GM19351 (cell line): ENCODE measurements around the gene CMPK2.

ENCODE experiments used
- ATAC-seq: cut with Tn5 transposase; IDR thresholded peaks from one replicate; pipeline ENCODE4 v1.9.1; 2021; ENCODE audit warnings: mild to moderate bottlenecking, moderate library complexity; ENCODE audit not compliant: unreplicated experiment

The CMPK2 gene

DNA sequence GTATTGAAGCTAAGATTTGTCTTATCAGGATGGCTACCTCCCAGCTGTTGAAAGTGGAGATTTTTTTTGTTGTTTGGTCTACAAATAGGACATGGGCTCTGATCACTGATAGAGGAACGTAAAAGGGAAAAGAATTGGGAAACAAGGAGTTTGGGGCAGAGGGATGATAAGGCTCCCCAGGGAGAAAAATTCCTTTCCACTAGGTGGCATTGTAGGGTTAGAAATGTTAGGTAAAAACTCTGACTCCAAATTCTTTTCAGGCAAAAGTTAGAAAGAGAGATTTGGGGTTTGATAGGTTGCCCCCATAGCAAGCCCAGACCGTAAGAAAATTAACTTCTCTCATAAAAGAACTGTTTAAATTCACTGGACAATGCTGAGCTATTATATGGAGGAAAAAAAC, 19.8 kb downstream of the CMPK2 start:
- ATAC-seq, result no peak

DNA sequence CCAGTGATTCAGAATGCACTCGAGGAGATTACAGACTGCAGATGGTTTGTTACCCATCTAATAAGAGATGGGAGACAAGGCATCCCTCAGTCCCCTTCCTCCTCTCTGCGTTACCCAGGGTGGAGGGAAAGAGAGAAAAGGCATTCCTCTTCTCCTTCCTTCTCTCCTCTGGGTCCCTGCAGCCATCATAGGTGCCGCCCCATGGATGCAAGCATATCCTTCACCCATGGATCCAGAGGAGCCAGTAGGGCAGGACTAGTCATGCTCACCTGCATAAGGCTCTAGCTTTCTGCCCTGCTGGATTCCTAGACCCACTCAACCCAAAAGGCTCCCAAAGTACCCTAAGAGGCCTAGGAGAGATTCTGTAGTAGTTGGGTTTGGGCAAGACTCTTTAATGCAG, 20.4 kb downstream of the CMPK2 start:
- ATAC-seq, result no peak

DNA sequence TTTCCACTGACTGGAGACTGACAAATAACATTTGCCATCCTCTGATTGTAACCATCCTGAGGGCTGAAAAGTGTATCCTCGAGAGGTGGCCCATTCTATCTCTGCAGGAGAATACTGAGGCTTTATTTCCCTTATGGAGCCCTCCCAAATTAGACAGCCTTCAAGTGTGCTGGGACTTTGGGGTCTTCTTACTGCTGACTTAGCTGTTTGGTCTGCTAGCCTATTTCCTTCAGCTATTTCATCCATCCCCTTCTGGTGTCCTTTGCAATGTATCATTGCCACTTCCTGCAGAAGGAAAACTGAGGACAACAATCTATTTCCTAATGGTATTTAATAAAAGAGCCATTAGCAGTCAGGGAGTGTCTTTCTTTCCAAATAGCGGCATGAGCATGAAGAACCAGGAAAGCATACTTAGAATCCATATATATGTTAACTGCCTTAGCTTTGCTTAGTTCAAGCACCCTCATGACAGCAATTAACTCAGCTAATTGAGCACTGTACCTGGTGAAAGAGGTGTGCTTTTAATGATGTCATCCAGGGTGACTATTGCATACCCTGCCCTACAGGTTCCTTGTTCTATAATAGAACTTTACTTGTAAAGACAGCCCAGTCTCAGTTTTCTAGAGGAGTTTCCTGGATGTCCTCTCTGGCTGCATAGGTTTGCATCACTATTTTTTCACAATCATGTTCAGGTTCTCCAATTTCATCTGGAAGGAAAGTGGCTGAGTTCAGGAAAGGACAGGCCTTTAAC, 24.0 kb downstream of the CMPK2 start:
- no peak for ATAC-seq

DNA sequence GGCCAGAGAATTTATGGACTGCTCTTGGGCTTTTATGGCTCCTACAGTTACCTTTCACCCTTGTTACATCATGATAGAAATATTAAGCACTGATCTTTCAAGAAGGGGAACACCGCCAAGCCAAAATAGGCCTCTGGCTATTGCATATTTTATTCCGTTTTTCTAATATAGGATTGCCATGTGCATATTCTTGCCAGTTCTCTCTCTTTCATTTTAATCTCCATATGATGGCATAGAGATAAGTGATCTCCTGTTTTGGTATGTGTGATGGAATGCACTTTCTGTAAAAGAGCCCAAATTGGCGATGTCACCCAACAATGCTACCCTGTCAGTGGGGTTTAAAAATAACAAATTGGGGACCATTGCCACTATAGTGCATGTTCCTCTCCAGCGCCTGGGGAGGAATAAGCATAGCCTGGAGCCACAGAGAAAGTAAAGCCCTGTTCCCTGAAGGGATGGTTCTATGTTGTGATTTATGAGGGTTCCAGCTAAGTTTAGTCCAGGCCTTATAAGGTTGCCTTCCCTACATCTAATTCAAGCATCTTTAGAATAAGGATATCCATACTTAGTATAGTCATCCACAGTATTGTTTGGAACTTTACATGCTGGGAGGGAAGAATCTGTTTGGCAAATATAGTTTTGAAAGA, 26.9 kb downstream of the CMPK2 start:
- ATAC-seq, result no peak

DNA sequence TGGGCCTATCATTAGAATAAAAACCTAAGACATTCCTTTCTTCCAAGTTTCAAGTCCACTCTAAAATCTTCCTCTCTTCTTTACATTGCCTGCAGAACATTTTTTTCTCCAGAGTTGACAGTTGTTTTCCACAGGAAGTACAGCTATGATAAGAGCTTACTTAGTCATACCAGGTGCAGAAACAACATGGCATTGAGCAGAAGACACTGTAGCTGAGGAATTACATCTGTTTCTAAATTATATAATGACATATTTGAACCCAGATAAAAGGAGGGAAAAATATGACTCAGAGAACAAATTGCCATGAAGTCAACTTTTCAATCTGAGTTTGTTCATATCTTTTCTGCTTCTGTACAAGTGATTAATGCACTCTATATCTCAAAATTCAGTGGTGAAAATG, 30.2 kb downstream of the CMPK2 start:
- ATAC-seq, result no peak

DNA sequence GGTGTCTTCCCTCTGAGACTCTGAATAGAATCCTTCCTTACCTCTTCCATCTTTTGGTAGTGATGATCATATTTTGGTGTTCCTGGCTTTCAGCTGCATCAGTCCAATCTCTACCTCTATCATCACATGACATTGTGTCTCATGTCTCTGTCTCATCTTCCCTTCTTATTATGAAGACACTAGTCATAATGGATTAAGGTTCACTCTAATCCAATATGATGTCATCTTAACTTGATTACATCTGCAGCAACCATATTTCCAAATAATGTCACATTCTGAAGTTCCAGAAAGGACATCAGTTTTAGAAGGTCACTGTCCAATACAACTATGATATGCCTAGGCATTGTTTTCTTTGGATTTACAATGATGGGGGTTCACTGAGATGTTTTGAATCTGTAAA, 31.5 kb downstream of the CMPK2 start:
- no peak for ATAC-seq

DNA sequence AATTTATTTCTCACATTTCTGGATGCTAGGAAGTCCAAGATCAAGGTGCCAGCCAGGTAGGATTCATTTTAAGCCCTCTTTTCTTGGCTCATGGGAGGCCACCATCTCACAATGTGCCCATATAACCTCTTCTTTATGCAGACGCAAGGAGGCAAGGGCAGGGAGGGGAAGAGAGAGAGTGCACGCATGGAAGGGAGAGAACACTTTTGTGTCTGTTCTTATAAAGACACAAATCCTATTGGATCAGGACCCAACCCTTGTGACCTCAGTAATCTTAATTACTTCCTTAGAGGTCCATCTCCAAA, 32.5 kb downstream of the CMPK2 start:
- no peak for ATAC-seq

DNA sequence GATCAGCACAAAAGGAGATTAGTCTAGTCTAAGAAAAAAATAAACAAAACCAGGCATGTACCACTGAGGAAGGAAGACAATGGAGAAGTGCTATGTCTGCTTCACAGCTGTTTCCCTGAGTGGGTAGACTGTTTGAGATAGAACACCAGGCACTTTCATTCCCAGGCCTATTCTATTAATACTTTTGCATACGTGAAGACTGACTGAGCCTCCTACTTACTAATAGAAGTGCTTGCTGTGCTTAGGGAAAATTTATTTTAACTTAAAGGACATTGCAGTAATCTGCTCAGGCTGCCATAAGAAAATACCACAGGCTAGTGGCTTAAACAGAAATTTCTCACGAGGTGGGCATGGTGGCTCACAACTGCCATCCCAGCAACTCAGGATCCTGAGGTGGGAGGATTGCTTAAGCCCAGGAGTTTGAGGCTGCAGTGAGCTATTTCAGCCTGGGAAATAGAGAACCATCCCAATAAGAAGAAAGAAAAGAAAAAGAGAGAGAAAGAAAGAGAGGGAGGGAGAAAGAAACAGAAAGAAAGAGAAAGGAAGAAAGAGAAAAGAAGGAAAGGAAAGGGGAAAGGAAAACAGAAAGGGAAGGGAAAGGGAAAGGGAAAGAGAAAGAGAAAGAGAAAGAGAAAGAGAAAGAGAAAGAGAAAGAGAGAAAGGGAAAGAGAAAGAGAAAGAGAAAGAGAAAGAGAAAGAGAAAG, 33.0 kb downstream of the CMPK2 start:
- ATAC-seq, result no peak

DNA sequence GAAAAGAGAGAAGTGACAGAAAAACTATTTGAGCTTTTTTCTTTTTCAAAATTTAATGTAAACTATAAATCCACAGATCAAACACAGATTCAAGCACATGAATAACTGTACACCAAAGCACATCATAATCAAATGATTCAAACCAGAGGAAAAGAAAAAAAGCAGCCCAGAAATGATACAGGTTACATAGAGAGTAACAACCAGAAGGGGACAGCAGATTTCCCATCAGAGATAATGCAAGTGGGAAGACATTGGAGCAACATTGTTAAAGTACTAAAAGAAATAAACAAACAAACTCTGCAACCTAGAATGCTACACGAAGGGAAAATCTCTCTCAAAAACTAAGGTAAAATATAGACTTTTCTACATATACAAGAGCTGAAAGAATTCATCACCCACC, 34.5 kb downstream of the CMPK2 start:
- no peak for ATAC-seq

DNA sequence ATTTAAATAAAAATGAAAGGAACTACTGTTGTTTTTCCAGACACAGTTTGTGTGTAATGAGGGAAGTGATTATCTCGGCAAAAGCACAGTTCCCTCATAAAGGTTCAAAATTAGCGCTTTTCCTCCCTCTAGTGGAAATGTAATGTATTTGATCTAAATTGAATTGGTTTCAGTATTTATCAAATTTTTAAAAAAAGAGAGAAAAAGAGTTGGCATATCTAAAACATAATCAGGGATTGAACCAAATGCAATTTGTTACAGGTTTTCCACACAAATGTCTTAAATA, 37.5 kb downstream of the CMPK2 start:
- ATAC-seq, result no peak

DNA sequence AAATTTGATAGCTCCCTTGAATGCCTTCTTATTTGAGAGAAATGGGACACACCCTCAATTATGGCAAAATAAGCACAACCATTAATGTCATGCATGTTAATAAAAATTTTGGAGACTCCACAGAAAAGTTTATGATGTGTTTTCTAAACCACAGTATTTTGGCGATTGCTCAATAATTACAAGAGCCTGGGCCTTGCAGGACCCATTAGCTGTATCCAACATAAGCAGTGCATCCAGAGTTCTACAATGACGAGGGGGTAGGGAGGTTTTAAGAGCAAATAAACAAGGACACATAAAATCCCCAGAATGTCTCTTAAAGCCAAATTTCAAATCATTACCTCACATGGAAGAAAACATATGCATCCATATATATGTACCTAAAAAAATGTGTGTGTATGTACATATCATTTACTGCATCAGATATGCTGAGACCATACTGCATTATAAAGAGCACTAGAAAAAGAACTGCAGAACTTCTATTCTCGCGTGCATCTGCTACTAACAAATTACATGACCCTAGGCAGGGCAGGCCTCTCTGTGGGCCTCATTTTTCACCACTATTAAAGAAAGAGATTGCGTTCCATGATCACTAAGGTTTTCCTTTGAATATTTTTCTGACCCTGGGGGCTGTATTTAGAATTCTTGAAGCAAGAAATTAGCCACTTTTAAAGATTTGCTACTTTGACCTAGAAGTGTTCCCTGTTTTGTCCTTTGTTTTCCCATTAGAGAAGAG, 38.0 kb downstream of the CMPK2 start:
- ATAC-seq, result no peak

DNA sequence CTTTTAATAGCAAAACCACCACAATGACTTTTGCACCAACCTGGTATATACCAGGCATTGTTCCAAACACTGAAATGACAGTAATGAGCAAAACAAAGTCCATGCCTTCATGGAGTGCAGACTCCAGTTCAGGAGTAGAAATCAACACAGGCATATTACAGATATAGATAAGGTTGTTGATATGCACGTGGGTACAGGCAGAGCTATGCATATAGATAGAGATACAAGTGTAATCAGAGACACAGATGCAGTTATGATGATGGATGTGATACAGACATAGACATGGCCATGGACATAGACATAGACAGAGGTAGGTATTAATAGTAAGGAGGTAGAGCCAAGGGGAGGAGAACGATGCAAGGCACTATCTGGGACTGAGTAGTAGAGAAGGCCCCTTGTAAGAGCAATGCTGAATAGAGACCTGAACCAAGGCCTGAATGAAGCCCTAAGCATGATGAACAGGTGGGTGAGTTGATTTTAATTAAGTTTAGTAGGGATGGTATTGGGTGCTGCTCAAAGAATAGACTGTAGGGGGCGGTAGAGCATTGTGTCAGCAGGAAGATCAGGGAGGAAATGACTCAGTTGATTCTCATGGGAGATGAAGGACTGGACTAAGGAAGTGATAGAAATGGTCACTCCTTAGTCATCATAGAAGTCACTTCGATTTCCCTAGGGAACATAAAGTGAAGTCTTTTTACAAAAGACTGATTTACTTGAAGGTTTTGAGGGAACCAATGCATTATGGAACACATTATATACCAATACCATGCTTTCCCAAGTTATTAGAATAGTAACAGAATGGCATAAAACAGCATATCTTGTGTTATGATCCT, 39.4 kb downstream of the CMPK2 start:
- peak; percentile 95 for ATAC-seq

DNA sequence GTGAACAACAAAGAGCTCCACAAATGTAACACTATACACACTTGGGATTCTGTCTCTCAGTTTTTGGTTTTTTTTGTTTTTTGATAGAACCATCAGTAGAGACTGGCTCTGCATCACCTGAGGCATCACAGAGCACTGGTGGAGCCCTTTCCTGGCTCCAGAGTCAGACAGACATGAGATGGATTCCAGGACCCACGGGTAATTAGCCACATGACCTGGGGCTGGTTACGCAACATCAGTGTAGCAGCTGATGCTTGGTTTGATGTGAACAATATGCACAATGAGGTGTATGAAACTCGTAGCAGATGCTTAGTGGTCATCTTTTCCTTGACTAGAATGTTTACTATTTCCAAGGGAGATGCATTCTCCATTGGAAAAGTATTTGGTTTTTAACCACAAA, 40.7 kb downstream of the CMPK2 start:
- ATAC-seq, result no peak

DNA sequence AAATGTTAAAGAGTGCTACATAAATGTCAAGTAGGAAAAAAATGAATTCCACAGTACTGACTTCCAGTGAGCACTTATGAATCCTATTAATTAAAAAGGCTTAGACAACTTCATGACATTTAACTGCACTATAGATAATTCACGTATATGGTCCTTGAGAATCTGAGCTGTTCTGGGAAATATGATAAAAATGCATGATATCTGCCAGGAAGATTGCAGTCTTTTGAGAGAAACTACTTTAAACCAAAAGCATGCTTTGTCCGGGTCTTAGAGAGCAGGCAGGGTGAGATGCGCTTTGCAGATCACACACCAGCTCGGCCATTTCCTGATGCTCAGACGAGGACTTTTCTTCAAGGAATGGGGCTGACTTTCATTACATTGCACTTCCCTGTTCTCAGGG, 42.6 kb downstream of the CMPK2 start:
- no peak for ATAC-seq

DNA sequence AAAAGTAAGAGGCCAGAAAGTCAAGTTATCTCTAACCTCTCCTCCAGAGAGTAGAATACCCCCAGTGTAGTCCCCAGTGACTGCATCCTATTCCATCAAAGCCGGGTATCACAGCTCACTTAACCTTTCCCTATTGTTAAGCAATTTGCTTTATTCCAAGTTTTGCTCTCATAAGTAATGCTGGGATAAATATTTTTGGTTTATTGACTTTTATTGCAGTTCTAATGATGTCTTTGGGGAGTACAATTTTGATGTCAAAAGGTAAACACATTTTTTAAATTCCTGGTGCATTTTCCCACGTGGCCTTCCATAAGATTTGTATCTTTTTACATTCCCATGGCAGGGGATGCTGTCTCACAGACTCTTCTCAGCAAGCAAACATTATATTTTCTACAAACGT, 43.3 kb downstream of the CMPK2 start:
- no peak for ATAC-seq

DNA sequence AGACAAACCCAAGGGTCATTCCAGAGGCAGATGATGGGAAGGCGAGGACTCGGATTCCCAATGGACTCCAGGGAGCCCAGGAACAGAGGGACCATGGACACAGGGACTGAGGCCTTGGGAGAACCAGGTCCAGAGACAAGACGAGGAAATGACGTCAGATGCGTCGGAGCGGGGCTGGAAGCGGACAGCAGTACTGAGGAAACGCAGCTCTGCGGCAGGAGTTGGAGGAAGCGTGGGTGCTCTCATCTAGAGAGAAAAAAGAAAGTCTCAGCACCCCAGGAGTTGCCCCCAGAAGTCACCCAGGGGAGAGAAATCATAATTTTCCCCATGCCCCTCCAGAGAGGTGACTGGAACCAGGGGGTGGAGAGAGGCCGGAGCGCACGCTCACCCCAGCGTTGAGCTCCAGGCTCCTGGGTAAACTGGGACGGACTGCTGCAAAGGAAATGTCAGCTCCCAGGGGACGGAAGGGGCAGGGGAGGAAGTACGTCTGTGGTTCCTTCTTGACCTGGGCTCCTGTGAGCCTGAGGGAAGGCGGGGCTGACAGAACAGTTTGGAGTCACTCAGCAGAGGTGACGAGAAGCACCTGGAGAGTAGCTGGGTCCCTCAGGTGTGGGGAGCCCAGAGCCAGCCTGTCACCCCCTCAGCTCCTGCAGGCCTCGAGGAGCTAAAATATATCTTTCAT, 44.7 kb downstream of the CMPK2 start:
- no peak for ATAC-seq

DNA sequence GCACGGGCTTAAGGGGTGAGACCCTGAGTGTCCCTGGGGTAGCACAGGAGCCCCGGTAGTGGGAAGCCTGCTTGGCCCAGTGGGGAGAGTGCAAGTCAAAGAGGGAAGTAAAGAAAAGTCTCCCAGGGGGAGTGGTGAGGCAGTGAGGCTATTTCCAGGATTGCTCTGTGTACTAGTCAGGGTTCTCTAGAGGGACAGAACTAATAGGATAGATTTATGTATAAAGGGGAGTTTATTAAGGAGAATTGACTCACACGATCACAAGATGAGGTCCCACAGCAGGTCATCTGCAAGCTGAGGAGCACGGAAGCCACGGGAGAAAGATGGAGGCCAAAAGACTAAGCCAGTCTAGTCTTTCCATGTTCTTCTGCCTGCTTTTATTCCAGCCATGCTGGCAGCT, 45.5 kb downstream of the CMPK2 start:
- no peak for ATAC-seq

DNA sequence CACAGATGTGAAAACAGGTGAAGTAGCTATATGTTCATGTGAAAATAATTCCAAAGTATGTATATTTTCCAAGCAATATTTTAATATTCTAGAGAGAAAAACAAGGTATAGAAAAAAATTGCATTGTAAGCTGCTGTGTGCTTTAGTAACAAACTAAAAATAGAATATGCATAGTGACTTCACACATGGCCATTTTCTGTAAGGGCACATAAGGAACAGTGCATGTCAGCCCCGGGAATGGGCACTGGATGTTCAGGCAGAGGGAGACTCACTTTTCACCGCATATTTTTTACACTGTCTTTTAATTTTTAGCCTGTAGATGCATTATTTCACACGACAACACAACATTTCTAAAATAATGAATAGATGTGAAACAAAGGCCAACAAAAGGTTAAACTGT, 46.0 kb downstream of the CMPK2 start:
- no peak for ATAC-seq

DNA sequence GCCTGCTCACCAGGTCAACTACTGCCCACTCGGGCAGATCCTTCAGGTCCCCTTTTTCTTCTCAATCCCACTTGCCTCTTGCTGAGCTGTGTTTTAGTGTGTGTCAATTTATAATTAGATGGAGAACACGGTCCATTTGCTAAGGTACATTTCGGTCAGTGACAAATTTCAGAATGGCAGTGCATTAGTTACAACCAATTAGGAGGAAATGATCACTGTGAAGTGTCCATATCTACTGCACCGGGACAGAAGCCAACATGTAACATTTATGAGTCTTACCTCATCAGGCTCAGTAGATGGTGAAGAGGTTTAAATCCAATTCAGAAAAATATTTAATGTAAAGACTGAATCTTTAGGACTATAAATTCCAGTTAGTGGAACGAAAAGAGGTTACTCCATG, 47.7 kb downstream of the CMPK2 start:
- no peak for ATAC-seq

DNA sequence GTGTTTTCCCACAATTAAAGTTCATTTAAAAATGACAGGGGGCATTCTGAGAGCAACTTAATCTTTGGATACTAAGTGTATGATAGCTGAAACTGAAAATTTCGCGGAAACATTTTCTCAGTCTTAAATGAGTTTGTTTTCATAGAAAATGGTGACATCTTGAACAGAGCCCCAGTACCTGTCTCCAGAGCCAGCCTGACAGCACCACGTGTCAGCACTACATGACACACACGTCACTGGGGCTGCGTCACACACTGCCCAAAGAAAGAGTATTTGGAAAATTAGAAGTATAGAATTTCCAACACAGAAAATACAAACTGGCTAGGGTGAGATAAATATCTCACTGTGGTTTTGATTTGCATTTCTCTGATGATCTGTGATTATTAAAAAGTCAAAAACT, 50.8 kb downstream of the CMPK2 start:
- no peak for ATAC-seq

DNA sequence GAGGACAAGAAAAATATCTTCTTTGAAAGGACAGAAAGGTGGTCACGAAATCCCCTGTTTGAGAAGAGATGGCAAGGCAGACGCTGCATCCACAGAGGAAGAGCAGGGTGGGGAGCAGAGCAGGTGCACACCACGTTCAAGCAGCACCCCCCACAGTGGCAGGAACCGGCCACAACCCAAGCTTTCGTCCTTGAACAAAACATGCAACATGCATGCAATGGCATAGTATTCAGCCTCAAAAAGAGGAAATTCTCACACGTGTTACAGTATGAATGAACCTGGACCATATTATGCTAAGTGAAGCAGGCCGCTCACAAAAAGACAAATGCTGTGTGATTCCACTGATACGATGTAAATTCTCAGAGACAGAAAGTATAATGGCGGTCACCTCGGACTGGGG, 51.4 kb downstream of the CMPK2 start:
- ATAC-seq, result no peak
